SK-N-MC (cell line): ENCODE measurements around the gene TBC1D9B.

Experiments
- EZH2 ChIP-seq: fragments of 200-600 bp; sonication (generic); IDR thresholded peaks from one replicate; pipeline ENCODE4 v1.6.1; 2017; ENCODE audit warnings: antibody characterized with exemption
- FOXP2 ChIP-seq: optimal IDR thresholded peaks from 2 replicates; pipeline ENCODE3; 2011; ENCODE audit warnings: mild to moderate bottlenecking, moderate library complexity; ENCODE audit not compliant: insufficient read depth; ENCODE audit errors: extremely low read length, control extremely low read depth
- POLR2AphosphoS5 ChIP-seq: IDR thresholded peaks from 2 replicates; pipeline ENCODE4 v1.6.1; 2012; ENCODE audit warnings: mild to moderate bottlenecking, low read depth, low read length, borderline replicate concordance

DNA sequence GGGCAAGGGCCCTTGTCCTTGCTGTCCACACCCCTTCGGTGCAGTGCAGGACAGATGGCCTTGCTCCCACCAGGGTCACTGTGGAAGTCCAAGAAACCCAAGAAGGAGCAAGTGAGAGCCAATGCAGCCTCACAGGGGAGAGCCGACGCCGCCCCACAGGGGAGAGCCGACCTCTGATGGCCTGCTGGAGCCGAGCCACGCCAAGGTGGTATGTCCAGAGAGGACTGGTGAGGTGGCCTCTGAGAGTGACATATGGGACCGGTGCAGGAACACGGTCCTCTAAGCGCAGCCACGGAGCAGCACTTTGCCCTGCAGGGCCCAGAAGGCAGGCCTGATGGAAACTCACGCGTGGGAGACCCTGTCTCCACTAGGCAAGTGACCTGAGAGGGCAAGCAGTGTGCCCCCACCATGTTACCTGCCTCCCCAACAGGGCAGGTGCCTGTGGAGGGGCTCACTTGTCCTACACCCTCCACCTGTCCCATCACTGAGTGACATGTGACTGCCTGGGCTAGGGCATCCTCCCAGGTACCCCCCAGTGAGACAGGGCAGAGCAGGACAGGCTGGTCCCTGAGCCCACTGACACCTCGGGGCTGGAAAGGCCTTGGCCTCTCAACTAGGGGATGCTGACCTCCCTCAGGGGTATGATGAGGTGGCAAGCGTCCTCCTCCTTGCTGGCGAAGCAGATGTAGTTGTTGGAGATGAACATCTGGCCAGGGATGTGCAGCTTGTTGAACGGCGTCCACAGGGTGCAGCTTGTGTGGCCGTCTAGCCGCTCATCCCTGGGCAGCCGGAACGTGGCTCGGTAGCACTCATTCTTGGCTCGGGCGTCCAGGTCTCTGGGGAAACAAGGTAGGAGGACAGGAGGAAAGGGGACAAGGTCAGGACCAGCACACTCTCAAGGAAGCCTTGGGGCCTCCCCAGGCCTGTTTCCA, 16.7 kb downstream of the TBC1D9B start:
- TF ChIP-seq POLR2AphosphoS5 (no peak), EZH2 (no peak), FOXP2 (no peak)
